ENCODE results near the gene LCE1C.

The LCE1C gene

GRCh38 chr1:152759453-152760173 is 46.8 kb downstream of the LCE1C start:
- no peak for DNase-seq

GRCh38 chr1:152758636-152759035 is 47.8 kb downstream of the LCE1C start:
- DNase-seq = no peak

GRCh38 chr1:152757747-152758146 is 48.7 kb downstream of the LCE1C start, which contains the start of gene KPRP:
Gene KPRP (plus strand): TSS chr1:152758025. CDS start chr1:152759589, 1,564 bp downstream.
- DNase-seq = no peak

GRCh38 chr1:152756872-152757271 is 49.6 kb downstream of the LCE1C start:
- no peak for DNase-seq

Measured in NCI-H345 (cell line).